ENCODE results near the gene BAZ2B. TPM values are rescaled to one million over a fixed set of nuclear protein-coding genes. Genes with fewer than 3 reads are reported as not detected.

Gene BAZ2B
- total RNA-seq, 1 experiment from 2014 or later: 19.9 TPM

GRCh38 chr2:159595410-159596046 is 20.8 kb downstream of the BAZ2B start:
- Histone ChIP-seq H3K9ac (ENCODE audit: low read length) (no peak overlapping the region), H2AFZ (ENCODE audit: low read depth, low read length, poor library complexity, severe bottlenecking) (no peak overlapping the region), H3K4me3 (replicated peaks in 1 of 2; ENCODE audit: low read depth in 1 of 2, low read length in 2 of 2) (no peak overlapping the region), H3K27me3 (ENCODE audit: insufficient read depth, low read length) (no peaks in the 10 kb centered on the region), H3K4me2 (ENCODE audit: low read length) (no peak overlapping the region), H3K9me3 (ENCODE audit: control insufficient read depth in 1 of 2, insufficient read depth in 1 of 2, low read depth in 1 of 2, low read length in 2 of 2) (no peaks in the 10 kb centered on the region), H3K79me2 (ENCODE audit: insufficient read depth, low read length) (no peaks in the 10 kb centered on the region), H3K9me2 (ENCODE audit: insufficient read depth) (no peaks in the 10 kb centered on the region), H3K27ac (ENCODE audit: low read depth, low read length) (no peak overlapping the region), H4K20me1 (ENCODE audit: insufficient read depth) (0 out of 2 replicates have a peak, but pooled peaks cover 3% of the 10 kb centered on the region), H3K36me3 (ENCODE audit: control insufficient read depth in 1 of 2, insufficient read depth in 2 of 2, low read length in 2 of 2) (no peaks in the 10 kb centered on the region), H3K4me1 (ENCODE audit: control insufficient read depth in 1 of 2, insufficient read depth in 2 of 2, low read length in 2 of 2) (peaks cover 7 to 8% of the 10 kb centered on the region in 2 experiments)
- ChIA-PET RAD21 (ENCODE audit: low non-redundant PET in 1 of 2, low total read pairs in 2 of 2, uncharacterized antibody in 2 of 2, unreplicated experiment in 2 of 2) (no interaction called here), CTCF (no interaction called here), POLR2A (no interaction called here)
- no TSS peak for BruUV-seq (replicated peaks)
- intact Hi-C loops (cut with micrococcal nuclease): no loop called here
- TF ChIP-seq SP1 (IDR thresholded peaks at IDR 0.05; ENCODE audit: low read depth) (no peak), TCF7L2 (IDR thresholded peaks at IDR 0.05; ENCODE audit: borderline replicate concordance, extremely low read depth, insufficient read depth, insufficient read length) (no peak)
- DNase-seq (ENCODE audit: low read depth, low spot score) (no peak), ATAC-seq (no peak)

GRCh38 chr2:159592441-159592840 is 23.9 kb downstream of the BAZ2B start:
- intact Hi-C loops (cut with micrococcal nuclease): no loop called here
- Histone ChIP-seq H3K36me3 (ENCODE audit: control insufficient read depth in 1 of 2, insufficient read depth in 2 of 2, low read length in 2 of 2) (no peaks in the 10 kb centered on the region), H4K20me1 (ENCODE audit: insufficient read depth) (0 out of 2 replicates have a peak, but pooled peaks cover 3% of the 10 kb centered on the region), H3K9me3 (ENCODE audit: control insufficient read depth in 1 of 2, insufficient read depth in 1 of 2, low read depth in 1 of 2, low read length in 2 of 2) (no peaks in the 10 kb centered on the region), H3K79me2 (ENCODE audit: insufficient read depth, low read length) (no peaks in the 10 kb centered on the region), H3K4me3 (replicated peaks in 1 of 2; ENCODE audit: low read depth in 1 of 2, low read length in 2 of 2) (no peak overlapping the region), H3K27ac (ENCODE audit: low read depth, low read length) (no peak overlapping the region), H3K9ac (ENCODE audit: low read length) (no peak overlapping the region), H2AFZ (ENCODE audit: low read depth, low read length, poor library complexity, severe bottlenecking) (no peak overlapping the region), H3K4me1 (ENCODE audit: control insufficient read depth in 1 of 2, insufficient read depth in 2 of 2, low read length in 2 of 2) (peaks cover 0 to 2% of the 10 kb centered on the region in 2 experiments; a peak in 1 of 4 replicates), H3K27me3 (ENCODE audit: insufficient read depth, low read length) (no peaks in the 10 kb centered on the region), H3K9me2 (ENCODE audit: insufficient read depth) (no peaks in the 10 kb centered on the region), H3K4me2 (ENCODE audit: low read length) (no peak overlapping the region)
- no peak for ATAC-seq
- TF ChIP-seq MAX (IDR thresholded peaks at IDR 0.05) (no peak), POLR2A (IDR thresholded peaks at IDR 0.05; ENCODE audit: borderline replicate concordance, extremely low read depth, insufficient read depth, insufficient read length) (no peak), ATF3 (IDR thresholded peaks at IDR 0.05) (no peak), ZBTB33 (IDR thresholded peaks at IDR 0.05; ENCODE audit: extremely low read depth, insufficient replicate concordance, low read length) (no peak), ELF1 (IDR thresholded peaks at IDR 0.05; ENCODE audit: borderline replicate concordance, low read depth) (no peak), EZH2 (IDR thresholded peaks at IDR 0.05) (no peak), EGR1 (IDR thresholded peaks at IDR 0.05; ENCODE audit: low read depth) (no peak)
- RAD21 ChIA-PET (ENCODE audit: low non-redundant PET in 1 of 2, low total read pairs in 2 of 2, uncharacterized antibody in 2 of 2, unreplicated experiment in 2 of 2): no interaction called here
- BruUV-seq (replicated peaks): no TSS peak
- no peak for DNase-seq (ENCODE audit: low read depth, low spot score)
- POLR2A ChIA-PET: no interaction called here
- CTCF ChIA-PET: no interaction called here
